Measurements from ENCODE around the gene CD47. TPM values are rescaled to one million over a fixed set of nuclear protein-coding genes. Genes with fewer than 3 reads are reported as not detected.

CD47 gene
- total RNA-seq, 1 experiment from 2014 or later: 63.6 TPM

DNA sequence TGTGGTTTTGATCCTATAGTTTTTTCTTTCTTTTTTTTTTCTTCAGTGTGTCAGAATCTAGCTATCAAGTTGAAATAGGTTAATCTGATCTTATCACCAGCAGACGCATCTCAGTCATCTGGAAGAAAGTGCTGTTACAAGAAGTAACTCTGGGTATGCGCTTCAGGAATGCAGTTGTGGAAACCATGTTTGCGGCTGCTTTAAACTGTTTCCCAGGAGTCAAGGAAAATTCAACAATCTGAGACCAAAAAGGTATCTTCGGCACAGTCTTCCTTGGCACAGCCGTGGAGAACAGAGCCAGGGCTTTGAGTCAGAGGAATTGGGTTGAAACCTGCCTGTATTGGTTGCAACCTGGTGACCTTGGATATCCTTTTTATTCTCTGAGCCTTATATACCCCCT is 59.9 kb downstream of the CD47 start:
- Histone ChIP-seq H3K9me3 (ENCODE audit: low read length) (no peaks in the 10 kb centered on the region), H3F3A (ENCODE audit: low read length, unreplicated experiment) (no peaks in the 10 kb centered on the region), H3K9me2 (replicated peaks; ENCODE audit: low read length) (no peaks in the 10 kb centered on the region), H3K27ac (ENCODE audit: low read length) (no peak overlapping the region), H3K4me1 (ENCODE audit: insufficient read depth, low read length) (no peaks in the 10 kb centered on the region), H3K27me3 (ENCODE audit: low read length) (no peaks in the 10 kb centered on the region), H3K36me3 (ENCODE audit: low read depth, low read length) (no peaks in the 10 kb centered on the region), H3K79me2 (ENCODE audit: low read length) (no peaks in the 10 kb centered on the region), H3K4me3 (ENCODE audit: low read length) (no peak overlapping the region), H2AFZ (ENCODE audit: low read length) (no peak overlapping the region), H4K20me1 (ENCODE audit: low read length) (no peaks in the 10 kb centered on the region), H3K9ac (ENCODE audit: low read length) (no peak overlapping the region), H3K4me2 (ENCODE audit: low read length) (no peak overlapping the region)
- TF ChIP-seq EZH2phosphoT487 (IDR thresholded peaks at IDR 0.05; ENCODE audit: borderline replicate concordance, low read length): no peak
- no peak for TF ChIP-seq EZH2 (IDR thresholded peaks at IDR 0.05; ENCODE audit: low read length, unreplicated experiment)
- TF ChIP-seq CTCF (conservative IDR thresholded peaks at IDR 0.05; ENCODE audit: low read depth, low read length): no peak
- POLR2A ChIA-PET (ENCODE audit: unreplicated experiment): no interaction called here
- CTCF ChIA-PET: no interaction called here
- intact Hi-C loops (cut with micrococcal nuclease): no loop called here
- ATAC-seq: no peak
- no peak for DNase-seq
- no TSS peak for BruUV-seq (replicated peaks)

- TF ChIP-seq CTCF (conservative IDR thresholded peaks at IDR 0.05; ENCODE audit: low read depth, low read length) (no peak), EZH2 (IDR thresholded peaks at IDR 0.05; ENCODE audit: low read length, unreplicated experiment) (no peak), EZH2phosphoT487 (IDR thresholded peaks at IDR 0.05; ENCODE audit: borderline replicate concordance, low read length) (no peak)
- H3K27ac ChIP-seq (ENCODE audit: low read length): no peak overlapping the region
- CTCF ChIA-PET: no interaction called here
- H3K9me2 ChIP-seq (replicated peaks; ENCODE audit: low read length): no peaks in the 10 kb centered on the region
- ATAC-seq (no peak), DNase-seq (no peak)
- no peaks in the 10 kb centered on the region for H3K27me3 ChIP-seq (ENCODE audit: low read length)
- no peak overlapping the region for H3K4me3 ChIP-seq (ENCODE audit: low read length)
- H3F3A ChIP-seq (ENCODE audit: low read length, unreplicated experiment): no peaks in the 10 kb centered on the region
- intact Hi-C loops (cut with micrococcal nuclease): no loop called here
- POLR2A ChIA-PET (ENCODE audit: unreplicated experiment): no interaction called here
- peaks cover 7% of the 10 kb centered on the region for H3K4me1 ChIP-seq (ENCODE audit: insufficient read depth, low read length)
- H4K20me1 ChIP-seq (ENCODE audit: low read length): no peaks in the 10 kb centered on the region
- H3K79me2 ChIP-seq (ENCODE audit: low read length): no peaks in the 10 kb centered on the region
- H3K9ac ChIP-seq (ENCODE audit: low read length): no peak overlapping the region
- BruUV-seq (replicated peaks): no TSS peak
- H2AFZ ChIP-seq (ENCODE audit: low read length): no peak overlapping the region
- no peak overlapping the region for H3K4me2 ChIP-seq (ENCODE audit: low read length)
- H3K9me3 ChIP-seq (ENCODE audit: low read length): no peaks in the 10 kb centered on the region
- H3K36me3 ChIP-seq (ENCODE audit: low read depth, low read length): no peaks in the 10 kb centered on the region
Measured at GRCh38 chr3:108029466-108029865, 61.4 kb downstream of the CD47 start.

- Histone ChIP-seq H3K4me3 (ENCODE audit: low read length) (no peak overlapping the region), H3K79me2 (ENCODE audit: low read length) (no peaks in the 10 kb centered on the region), H3K9me3 (ENCODE audit: low read length) (no peaks in the 10 kb centered on the region), H3K9me2 (replicated peaks; ENCODE audit: low read length) (no peaks in the 10 kb centered on the region), H3K4me1 (ENCODE audit: insufficient read depth, low read length) (peaks cover 13% of the 10 kb centered on the region), H3K9ac (ENCODE audit: low read length) (no peak overlapping the region), H3K27ac (ENCODE audit: low read length) (no peak overlapping the region), H3K27me3 (ENCODE audit: low read length) (no peaks in the 10 kb centered on the region), H4K20me1 (ENCODE audit: low read length) (no peaks in the 10 kb centered on the region), H2AFZ (ENCODE audit: low read length) (no peak overlapping the region), H3F3A (ENCODE audit: low read length, unreplicated experiment) (no peaks in the 10 kb centered on the region), H3K4me2 (ENCODE audit: low read length) (no peak overlapping the region), H3K36me3 (ENCODE audit: low read depth, low read length) (no peaks in the 10 kb centered on the region)
- ChIA-PET POLR2A (ENCODE audit: unreplicated experiment) (no interaction called here), CTCF (no interaction called here)
- TF ChIP-seq EZH2phosphoT487 (IDR thresholded peaks at IDR 0.05; ENCODE audit: borderline replicate concordance, low read length) (no peak), EZH2 (IDR thresholded peaks at IDR 0.05; ENCODE audit: low read length, unreplicated experiment) (no peak), CTCF (conservative IDR thresholded peaks at IDR 0.05; ENCODE audit: low read depth, low read length) (no peak)
- intact Hi-C loops (cut with micrococcal nuclease): no loop called here
- DNase-seq (no peak), ATAC-seq (no peak)
- BruUV-seq (replicated peaks): no TSS peak
Measured at GRCh38 chr3:108028896-108029295, 61.9 kb downstream of the CD47 start.

Measured in PC-3 (cell line).